ENCODE measurements around the gene MSMP. TPM values are rescaled to one million over a fixed set of nuclear protein-coding genes. Genes with fewer than 3 reads are reported as not detected.

Gene MSMP
- total and polyA plus RNA-seq, 10 of the 15 experiments (the other 5 are each of a cell fraction or from before 2014, with no cell fraction given): 0.33 to 2.4 (median 0.86) TPM; not detected in 4

GRCh38 chr9:35717132-35717870 lies 36.8 kb downstream of the MSMP start:
- no peak for FAIRE-seq
- H4K20me1 ChIP-seq (ENCODE audit: control insufficient read depth, insufficient read depth): no peaks in the 10 kb centered on the region
- H3K36me3 ChIP-seq (ENCODE audit: control insufficient read depth in 2 of 2, insufficient read depth in 2 of 2, low read length in 1 of 2): peaks cover 60 to 61% of the 10 kb centered on the region in 2 experiments

GRCh38 chr9:35716230-35716629 lies 37.8 kb downstream of the MSMP start:
- no peak overlapping the region for H3K27ac ChIP-seq (ENCODE audit: control insufficient read depth, insufficient read depth)
- no peak overlapping the region for H3K4me3 ChIP-seq
- no peaks in the 10 kb centered on the region for H3K79me2 ChIP-seq (ENCODE audit: control insufficient read depth, insufficient read depth, low read length)
- no peaks in the 10 kb centered on the region for H3K9me3 ChIP-seq (replicated peaks; ENCODE audit: control insufficient read depth, insufficient read depth, low read length)
- intact Hi-C loops (cut with micrococcal nuclease; ENCODE audit: unreplicated experiment) (no loop called here), in situ Hi-C loops (cut with MboI) (no loop called here)
- no peak overlapping the region for H3K4me2 ChIP-seq (ENCODE audit: control insufficient read depth, insufficient read depth)
- peaks cover 56 to 59% of the 10 kb centered on the region in 2 experiments for H3K36me3 ChIP-seq (ENCODE audit: control insufficient read depth in 2 of 2, insufficient read depth in 2 of 2, low read length in 1 of 2)
- H3K4me1 ChIP-seq (ENCODE audit: control insufficient read depth, insufficient read depth, low read length): peaks cover 14% of the 10 kb centered on the region
- H2AFZ ChIP-seq (ENCODE audit: control insufficient read depth, low read depth, low read length): no peak overlapping the region
- 97% methylated on average over 4 of the region's 4 CpGs for WGBS (ENCODE audit: insufficient coverage, insufficient replicate concordance, low lambda C conversion rate, missing lambda C conversion rate)
- no peak overlapping the region for H3K9ac ChIP-seq (ENCODE audit: control insufficient read depth, insufficient read depth, low read length)
- no peaks in the 10 kb centered on the region for H3K27me3 ChIP-seq (replicated peaks in 1 of 2; ENCODE audit: control insufficient read depth in 2 of 2, insufficient read depth in 2 of 2, low read length in 1 of 2)
- FAIRE-seq: no peak
- no peak for DNase-seq (ENCODE audit: low read depth, low spot score)
- CTCF ChIA-PET: interaction anchor here (0.9 to 6.9 kb wide), 4 partner anchors 11 to 40 kb away, joined by 3 to 41 read pairs (median 4); no protein-coding TSS in a partner anchor
- RAD21 ChIA-PET (ENCODE audit: unreplicated experiment): no interaction called here
- no TSS peak for BruUV-seq (replicated peaks)
- TF ChIP-seq YBX1 (IDR thresholded peaks at IDR 0.05) (no peak), RAD51 (IDR thresholded peaks at IDR 0.05) (no peak), ZNF207 (IDR thresholded peaks at IDR 0.05; ENCODE audit: borderline replicate concordance) (no peak), NFYB (IDR thresholded peaks at IDR 0.05; ENCODE audit: insufficient read depth, low read depth, low read length) (no peak), MTA2 (IDR thresholded peaks at IDR 0.05; ENCODE audit: low read depth) (no peak), ZNF384 (IDR thresholded peaks at IDR 0.05; ENCODE audit: borderline replicate concordance, low read depth, low read length) (no peak), PKNOX1 (IDR thresholded peaks at IDR 0.05) (no peak)
- POLR2A ChIA-PET: interaction anchor here (0.5 to 1.7 kb wide), 2 partner anchors 8 to 12 kb away, joined by 3 to 6 read pairs; no protein-coding TSS in a partner anchor
- H4K20me1 ChIP-seq (ENCODE audit: control insufficient read depth, insufficient read depth): no peaks in the 10 kb centered on the region
- SMC1A ChIA-PET (ENCODE audit: uncharacterized antibody, unreplicated experiment): interaction anchor here (1.2 kb wide), 1 partner anchor 55 kb away, joined by 3 read pairs; no protein-coding TSS in a partner anchor
- ATAC-seq: no peak

More at GRCh38 chr9:35717132-35717870, 36.8 kb downstream of the MSMP start:
- BruUV-seq (replicated peaks): TSS peak; percentile 13
- POLR2A ChIA-PET: interaction anchor here (1.9 kb wide), 1 partner anchor 56 kb away, joined by 4 read pairs; no protein-coding TSS in a partner anchor
- intact Hi-C loops (cut with micrococcal nuclease; ENCODE audit: unreplicated experiment) (no loop called here), in situ Hi-C loops (cut with MboI) (no loop called here)
- ATAC-seq: no peak
- H3K9me3 ChIP-seq (replicated peaks; ENCODE audit: control insufficient read depth, insufficient read depth, low read length): no peaks in the 10 kb centered on the region
- H3K79me2 ChIP-seq (ENCODE audit: control insufficient read depth, insufficient read depth, low read length): no peaks in the 10 kb centered on the region
- TF ChIP-seq POLR2AphosphoS5 (IDR thresholded peaks at IDR 0.05; ENCODE audit: low read length) (no peak), RUNX3 (IDR thresholded peaks at IDR 0.05; ENCODE audit: low read length) (no peak)
- peaks cover 8% of the 10 kb centered on the region for H3K4me1 ChIP-seq (ENCODE audit: control insufficient read depth, insufficient read depth, low read length)
- no peak overlapping the region for H3K4me3 ChIP-seq
- no peak overlapping the region for H3K4me2 ChIP-seq (ENCODE audit: control insufficient read depth, insufficient read depth)
- H3K27ac ChIP-seq (ENCODE audit: control insufficient read depth, insufficient read depth): no peak overlapping the region
- H2AFZ ChIP-seq (ENCODE audit: control insufficient read depth, low read depth, low read length): no peak overlapping the region
- WGBS (ENCODE audit: insufficient coverage, insufficient replicate concordance, low lambda C conversion rate, missing lambda C conversion rate): 92% methylated on average over 14 of the region's 14 CpGs
- H3K9ac ChIP-seq (ENCODE audit: control insufficient read depth, insufficient read depth, low read length): no peak overlapping the region
- H3K27me3 ChIP-seq (replicated peaks in 1 of 2; ENCODE audit: control insufficient read depth in 2 of 2, insufficient read depth in 2 of 2, low read length in 1 of 2): no peaks in the 10 kb centered on the region
- SMC1A ChIA-PET (ENCODE audit: uncharacterized antibody, unreplicated experiment): interaction anchor here (0.8 to 1.2 kb wide), 2 partner anchors 13 to 56 kb away, joined by 3 read pairs; no protein-coding TSS in a partner anchor
- DNase-seq (ENCODE audit: low read depth, low spot score): no peak
- CTCF ChIA-PET: interaction anchor here (1.1 to 6.9 kb wide), 4 partner anchors 10 to 21 kb away, joined by 3 to 41 read pairs (median 10); partner anchors contain the start of genes CREB3 and TLN1
- RAD21 ChIA-PET (ENCODE audit: unreplicated experiment): interaction anchor here (1.4 to 2.0 kb wide), 2 partner anchors 11 to 21 kb away, joined by 5 read pairs; no protein-coding TSS in a partner anchor

Measured in GM12878 (cell line).